ENCODE data around the gene AGO4.
"Not testable (repeated sequence)": the region's sequence is repeated elsewhere in the genome, so short reads cannot be mapped to it uniquely, and the experiment has no call there.

AGO4 gene

DNA sequence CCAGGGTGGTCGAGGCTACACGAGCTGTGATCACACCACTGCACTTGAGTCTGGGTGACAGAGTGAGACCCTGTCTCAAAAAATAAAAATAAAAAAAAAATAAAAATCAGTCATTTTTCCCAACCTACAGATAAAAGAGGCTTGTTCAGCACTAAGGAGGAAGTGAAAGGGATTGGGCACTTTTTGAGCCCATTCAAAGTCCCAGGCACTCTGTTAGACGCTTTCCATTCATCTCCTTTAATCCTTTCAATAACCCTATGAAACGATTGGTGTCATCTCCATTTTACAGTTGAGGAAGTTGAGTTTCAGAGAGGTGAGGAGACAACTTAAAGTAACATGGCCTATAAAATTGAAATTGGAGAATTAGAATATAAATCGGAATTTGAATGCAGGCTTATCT lies 10.4 kb upstream of the AGO4 start:
- no peak for DNase-seq (ENCODE audit: low spot score)
- Mint-ChIP-seq H3K27ac (no peak overlapping the region), H3K27me3 (ENCODE audit: low read depth) (no peaks in the 10 kb centered on the region), H3K36me3 (ENCODE audit: low read depth) (no peaks in the 10 kb centered on the region), H3K4me1 (ENCODE audit: low read depth) (no peaks in the 10 kb centered on the region), H3K9me3 (no peaks in the 10 kb centered on the region), H3K4me3 (no peak overlapping the region)

- not testable (repeated sequence) for H3K27me3 Mint-ChIP-seq (ENCODE audit: low read depth); H3K36me3 Mint-ChIP-seq (ENCODE audit: low read depth); H3K4me1 Mint-ChIP-seq (ENCODE audit: low read depth); DNase-seq (ENCODE audit: low spot score); H3K4me3 Mint-ChIP-seq; H3K9me3 Mint-ChIP-seq; H3K27ac Mint-ChIP-seq
These were observed 9.8 kb upstream of the AGO4 start for GRCh38 chr1:35798019-35798418.

DNA sequence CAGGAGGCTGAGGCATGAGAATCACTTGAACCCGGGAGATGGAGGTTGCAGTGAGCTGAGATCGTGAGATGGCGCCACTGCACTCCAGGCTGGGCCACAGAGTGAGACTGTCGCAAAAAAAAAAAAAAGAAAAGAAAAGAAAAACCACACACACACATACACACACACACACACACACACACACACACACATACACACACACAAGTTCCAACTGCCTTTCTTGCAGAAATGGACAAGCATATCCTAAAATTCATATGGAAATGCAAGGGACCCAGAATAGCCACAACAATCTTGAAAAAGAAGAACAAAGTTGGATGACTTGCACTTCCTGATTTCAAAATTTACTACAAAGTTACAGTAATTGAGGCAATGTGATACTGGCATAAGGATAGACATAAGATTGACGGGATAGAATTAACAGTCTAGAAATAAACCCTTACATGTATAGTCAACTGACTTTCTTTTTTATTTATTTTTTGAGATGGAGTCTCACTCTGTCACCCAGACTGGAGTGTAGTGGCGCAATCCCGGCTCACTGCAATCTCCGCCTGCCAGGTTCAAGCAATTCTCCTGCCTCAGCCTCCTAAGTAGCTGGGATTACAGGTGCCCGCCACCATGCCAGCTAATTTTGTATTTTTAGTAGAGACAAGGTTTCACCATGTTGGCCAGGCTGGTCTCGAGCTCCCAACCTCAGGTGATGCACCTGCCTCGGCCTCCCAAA lies 7.5 kb upstream of the AGO4 start:
- not testable (repeated sequence) for H3K27me3 Mint-ChIP-seq (ENCODE audit: low read depth); H3K27ac Mint-ChIP-seq; H3K4me3 Mint-ChIP-seq; DNase-seq (ENCODE audit: low spot score); H3K4me1 Mint-ChIP-seq (ENCODE audit: low read depth); H3K36me3 Mint-ChIP-seq (ENCODE audit: low read depth); H3K9me3 Mint-ChIP-seq

GRCh38 chr1:35808450-35809113 lies 766 bp downstream of the AGO4 start:
- Mint-ChIP-seq H3K9me3 (no peaks in the 10 kb centered on the region), H3K27me3 (ENCODE audit: low read depth) (no peaks in the 10 kb centered on the region), H3K4me1 (ENCODE audit: low read depth) (peaks cover 31% of the 10 kb centered on the region), H3K27ac (peak overlapping the region; percentile 82), H3K4me3 (peak overlapping the region; percentile 91), H3K36me3 (ENCODE audit: low read depth) (no peaks in the 10 kb centered on the region)
- DNase-seq (ENCODE audit: low spot score): peak; percentile 15

DNA sequence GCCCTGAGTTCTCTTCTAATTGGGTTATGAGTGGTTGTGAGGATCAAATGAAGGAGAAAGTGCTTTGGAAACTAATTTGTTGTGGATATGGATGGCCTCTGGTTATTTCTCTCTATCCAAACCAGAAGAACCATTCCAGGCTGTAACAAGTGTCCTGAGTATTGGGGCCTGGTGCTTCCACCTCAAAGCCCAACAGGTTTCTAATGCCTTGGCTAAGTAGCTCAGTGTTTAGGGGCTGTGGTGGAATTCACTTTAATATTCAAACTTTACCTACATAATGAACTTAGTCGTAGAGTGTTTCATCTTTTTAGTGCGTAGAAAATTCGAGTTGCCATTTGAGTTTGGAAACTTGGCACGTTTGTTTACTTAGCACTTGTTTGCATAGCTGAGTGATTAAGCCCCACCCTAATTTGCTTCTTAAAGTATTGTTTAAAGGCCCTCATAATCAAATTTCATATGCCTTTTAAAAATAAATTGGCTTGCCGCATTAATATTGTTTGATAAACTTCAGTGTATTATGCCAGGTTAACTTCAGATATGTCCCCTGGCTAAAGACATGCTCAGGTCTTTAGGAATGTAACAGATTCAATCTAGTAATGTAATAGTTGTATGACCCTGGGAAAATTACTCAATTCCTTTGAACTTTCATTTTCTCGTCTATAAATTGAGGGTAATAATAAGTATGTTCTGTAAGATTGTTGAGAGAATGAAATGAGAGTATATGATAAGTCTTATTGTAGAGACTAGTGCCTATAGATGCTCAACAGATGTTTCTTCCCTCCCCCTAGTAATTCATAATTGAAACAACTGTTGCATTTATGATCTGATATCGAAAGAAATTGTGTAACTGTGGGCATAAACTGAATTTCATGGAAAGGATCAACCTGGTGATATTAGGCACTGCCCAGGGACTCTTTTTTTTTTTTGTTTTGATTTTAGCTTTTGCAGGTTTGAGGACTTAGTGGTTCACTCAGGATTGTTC lies 1.6 kb downstream of the AGO4 start:
- H3K9me3 Mint-ChIP-seq: no peaks in the 10 kb centered on the region
- peak overlapping the region; percentile 91 for H3K4me3 Mint-ChIP-seq
- peak overlapping the region; percentile 82 for H3K27ac Mint-ChIP-seq
- DNase-seq (ENCODE audit: low spot score): no peak
- peaks cover 30% of the 10 kb centered on the region for H3K4me1 Mint-ChIP-seq (ENCODE audit: low read depth)
- no peaks in the 10 kb centered on the region for H3K36me3 Mint-ChIP-seq (ENCODE audit: low read depth)
- no peaks in the 10 kb centered on the region for H3K27me3 Mint-ChIP-seq (ENCODE audit: low read depth)

GRCh38 chr1:35810096-35810881 lies 2.5 kb downstream of the AGO4 start:
- Mint-ChIP-seq H3K36me3 (ENCODE audit: low read depth) (no peaks in the 10 kb centered on the region), H3K27me3 (ENCODE audit: low read depth) (no peaks in the 10 kb centered on the region), H3K9me3 (no peaks in the 10 kb centered on the region), H3K27ac (peak overlapping the region; percentile 36), H3K4me3 (peak overlapping the region; percentile 91), H3K4me1 (ENCODE audit: low read depth) (peaks cover 26% of the 10 kb centered on the region)
- DNase-seq (ENCODE audit: low spot score): no peak

DNA sequence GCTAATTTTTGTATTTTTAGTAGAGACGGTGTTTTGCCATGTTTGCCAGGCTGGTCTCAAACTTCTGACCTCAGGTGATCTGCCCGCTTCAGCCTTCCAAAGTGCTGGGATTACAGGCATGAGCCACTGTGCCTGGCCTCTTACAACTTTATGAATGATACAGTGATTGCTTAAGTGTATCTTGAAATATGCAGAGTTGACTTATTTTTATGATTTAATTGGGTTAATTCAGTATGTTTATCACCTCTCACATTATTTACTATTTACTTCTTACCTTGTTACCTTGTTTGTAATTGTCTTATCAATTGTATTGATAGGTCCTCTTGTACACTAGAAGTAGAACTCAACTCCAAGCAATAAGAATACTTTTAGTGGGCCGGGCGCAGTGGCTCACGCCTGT lies 4.9 kb downstream of the AGO4 start:
- DNase-seq (ENCODE audit: low spot score); H3K9me3 Mint-ChIP-seq; H3K4me3 Mint-ChIP-seq; H3K27ac Mint-ChIP-seq; H3K36me3 Mint-ChIP-seq (ENCODE audit: low read depth); H3K27me3 Mint-ChIP-seq (ENCODE audit: low read depth): not testable (repeated sequence)
- H3K4me1 Mint-ChIP-seq (ENCODE audit: low read depth): peaks cover 21% of the 10 kb centered on the region

DNA sequence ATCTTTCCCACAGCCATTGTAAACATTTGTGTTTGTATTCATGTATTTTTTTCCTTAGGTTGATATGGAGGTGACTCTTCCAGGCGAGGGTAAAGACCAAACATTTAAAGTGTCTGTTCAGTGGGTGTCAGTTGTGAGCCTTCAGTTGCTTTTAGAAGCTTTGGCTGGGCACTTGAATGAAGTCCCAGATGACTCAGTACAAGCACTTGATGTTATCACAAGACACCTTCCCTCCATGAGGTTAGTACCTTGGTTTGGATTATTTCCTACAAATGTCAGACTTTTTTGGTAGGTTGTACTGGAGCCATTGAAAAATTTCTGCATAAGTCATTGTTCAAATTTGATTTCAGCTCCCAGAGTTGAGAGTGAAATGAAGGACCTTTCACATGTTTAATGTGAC lies 17.4 kb downstream of the AGO4 start:
- no peak for DNase-seq (ENCODE audit: low spot score)
- no peak overlapping the region for H3K27ac Mint-ChIP-seq
- peaks cover 12% of the 10 kb centered on the region for H3K36me3 Mint-ChIP-seq (ENCODE audit: low read depth)
- H3K4me1 Mint-ChIP-seq (ENCODE audit: low read depth): peaks cover 2% of the 10 kb centered on the region
- H3K4me3 Mint-ChIP-seq: no peak overlapping the region
- H3K9me3 Mint-ChIP-seq: no peaks in the 10 kb centered on the region
- no peaks in the 10 kb centered on the region for H3K27me3 Mint-ChIP-seq (ENCODE audit: low read depth)

GRCh38 chr1:35832276-35832905 lies 24.6 kb downstream of the AGO4 start:
- H3K36me3 Mint-ChIP-seq (ENCODE audit: low read depth): peaks cover 36% of the 10 kb centered on the region
- no peaks in the 10 kb centered on the region for H3K4me1 Mint-ChIP-seq (ENCODE audit: low read depth)
- no peak for DNase-seq (ENCODE audit: low spot score)
- H3K27ac Mint-ChIP-seq: no peak overlapping the region
- no peaks in the 10 kb centered on the region for H3K9me3 Mint-ChIP-seq
- no peaks in the 10 kb centered on the region for H3K27me3 Mint-ChIP-seq (ENCODE audit: low read depth)
- no peak overlapping the region for H3K4me3 Mint-ChIP-seq

- H3K9me3 Mint-ChIP-seq: no peaks in the 10 kb centered on the region
- DNase-seq (ENCODE audit: low spot score): no peak
- H3K4me3 Mint-ChIP-seq: no peak overlapping the region
- H3K4me1 Mint-ChIP-seq (ENCODE audit: low read depth): no peaks in the 10 kb centered on the region
- peaks cover 40% of the 10 kb centered on the region for H3K36me3 Mint-ChIP-seq (ENCODE audit: low read depth)
- H3K27ac Mint-ChIP-seq: no peak overlapping the region
- no peaks in the 10 kb centered on the region for H3K27me3 Mint-ChIP-seq (ENCODE audit: low read depth)
These were observed 25.6 kb downstream of the AGO4 start for GRCh38 chr1:35833395-35833794.

- DNase-seq (ENCODE audit: low spot score): no peak
- Mint-ChIP-seq H3K27me3 (ENCODE audit: low read depth) (no peaks in the 10 kb centered on the region), H3K27ac (no peak overlapping the region), H3K4me1 (ENCODE audit: low read depth) (no peaks in the 10 kb centered on the region), H3K36me3 (ENCODE audit: low read depth) (peaks cover 42% of the 10 kb centered on the region), H3K4me3 (no peak overlapping the region), H3K9me3 (no peaks in the 10 kb centered on the region)
These were observed 26.4 kb downstream of the AGO4 start for GRCh38 chr1:35834218-35834617.

DNA sequence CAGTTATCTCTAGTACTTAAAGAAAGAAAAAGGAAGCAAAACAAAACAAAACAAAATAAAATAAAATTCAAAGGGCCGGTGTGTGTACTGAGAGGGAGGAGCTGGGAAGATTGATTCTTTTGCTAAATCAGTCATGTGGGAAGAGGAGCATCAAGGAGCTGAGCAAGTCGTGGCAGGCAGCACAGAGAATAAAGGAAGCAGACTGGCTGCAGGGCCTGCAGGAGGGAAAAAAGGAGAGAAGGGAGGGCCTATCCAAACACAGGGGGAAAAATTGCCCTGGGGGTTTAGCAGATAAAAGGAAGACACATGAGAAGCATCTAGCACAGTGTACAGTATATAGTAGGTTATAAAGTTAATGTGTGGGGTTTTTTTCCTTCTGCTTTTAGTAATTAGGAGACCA lies 27.6 kb downstream of the AGO4 start:
- H3K9me3 Mint-ChIP-seq: no peaks in the 10 kb centered on the region
- H3K36me3 Mint-ChIP-seq (ENCODE audit: low read depth): peaks cover 46% of the 10 kb centered on the region
- no peak overlapping the region for H3K4me3 Mint-ChIP-seq
- H3K4me1 Mint-ChIP-seq (ENCODE audit: low read depth): no peaks in the 10 kb centered on the region
- no peak overlapping the region for H3K27ac Mint-ChIP-seq
- H3K27me3 Mint-ChIP-seq (ENCODE audit: low read depth): no peaks in the 10 kb centered on the region
- DNase-seq (ENCODE audit: low spot score): no peak

- DNase-seq (ENCODE audit: low spot score): no peak
- H3K27ac Mint-ChIP-seq: no peak overlapping the region
- no peaks in the 10 kb centered on the region for H3K27me3 Mint-ChIP-seq (ENCODE audit: low read depth)
- peaks cover 43% of the 10 kb centered on the region for H3K36me3 Mint-ChIP-seq (ENCODE audit: low read depth)
- no peaks in the 10 kb centered on the region for H3K4me1 Mint-ChIP-seq (ENCODE audit: low read depth)
- H3K9me3 Mint-ChIP-seq: no peaks in the 10 kb centered on the region
- H3K4me3 Mint-ChIP-seq: no peak overlapping the region
These were observed 28.9 kb downstream of the AGO4 start for GRCh38 chr1:35836734-35837133.
